ENCODE data around the gene ABTB1.
A peak's percentile ranks its signal among the peaks of the same experiment; 100 is the strongest.

The ABTB1 gene

GRCh38 chr3:127687228-127687737 is 14.5 kb downstream of the ABTB1 start:
- TF ChIP-seq MYC (IDR thresholded peaks at IDR 0.05; ENCODE audit: low read depth, low read length) (no peak), POLR2A (IDR thresholded peaks at IDR 0.05; ENCODE audit: extremely low read depth, insufficient read length) (no peak), CTCF (IDR thresholded peaks at IDR 0.05; ENCODE audit: low read depth, low read length) (no peak), MAX (IDR thresholded peaks at IDR 0.05; ENCODE audit: low read depth, low read length) (no peak)
- H3K4me3 ChIP-seq (ENCODE audit: low read depth, low read length) = no peak overlapping the region
- DNase-seq (ENCODE audit: low read depth) = no peak

GRCh38 chr3:127688022-127688415 is 15.3 kb downstream of the ABTB1 start:
- H3K4me3 ChIP-seq (ENCODE audit: low read depth, low read length) = no peak overlapping the region
- TF ChIP-seq MYC (IDR thresholded peaks at IDR 0.05; ENCODE audit: low read depth, low read length) = no peak
- no peak for DNase-seq (ENCODE audit: low read depth)

GRCh38 chr3:127688416-127689265 is 15.9 kb downstream of the ABTB1 start:
- H3K4me3 ChIP-seq (ENCODE audit: low read depth, low read length) = no peak overlapping the region
- no peak for DNase-seq (ENCODE audit: low read depth)
- TF ChIP-seq MAX (IDR thresholded peaks at IDR 0.05; ENCODE audit: low read depth, low read length) (no peak), POLR2A (IDR thresholded peaks at IDR 0.05; ENCODE audit: extremely low read depth, insufficient read length) (no peak), CTCF (IDR thresholded peaks at IDR 0.05; ENCODE audit: low read depth, low read length) (no peak), MYC (IDR thresholded peaks at IDR 0.05; ENCODE audit: low read depth, low read length) (no peak)

GRCh38 chr3:127689266-127689860 is 16.6 kb downstream of the ABTB1 start:
- no peak overlapping the region for H3K4me3 ChIP-seq (ENCODE audit: low read depth, low read length)
- TF ChIP-seq MYC (IDR thresholded peaks at IDR 0.05; ENCODE audit: low read depth, low read length) (no peak), CTCF (IDR thresholded peaks at IDR 0.05; ENCODE audit: low read depth, low read length) (no peak), POLR2A (IDR thresholded peaks at IDR 0.05; ENCODE audit: extremely low read depth, insufficient read length) (no peak), MAX (IDR thresholded peaks at IDR 0.05; ENCODE audit: low read depth, low read length) (no peak)
- DNase-seq (ENCODE audit: low read depth) = no peak

GRCh38 chr3:127690106-127690505 is 17.4 kb downstream of the ABTB1 start:
- H3K4me3 ChIP-seq (ENCODE audit: low read depth, low read length) = no peak overlapping the region
- TF ChIP-seq POLR2A (IDR thresholded peaks at IDR 0.05; ENCODE audit: extremely low read depth, insufficient read length) (no peak), MAX (IDR thresholded peaks at IDR 0.05; ENCODE audit: low read depth, low read length) (no peak), MYC (IDR thresholded peaks at IDR 0.05; ENCODE audit: low read depth, low read length) (no peak), CTCF (IDR thresholded peaks at IDR 0.05; ENCODE audit: low read depth, low read length) (no peak)
- DNase-seq (ENCODE audit: low read depth) = no peak

- peak; percentile 47 for TF ChIP-seq CTCF (IDR thresholded peaks at IDR 0.05; ENCODE audit: low read depth, low read length)
- no peak for TF ChIP-seq POLR2A (IDR thresholded peaks at IDR 0.05; ENCODE audit: extremely low read depth, insufficient read length)
- DNase-seq (ENCODE audit: low read depth) = peak; percentile 47
- no peak overlapping the region for H3K4me3 ChIP-seq (ENCODE audit: low read depth, low read length)
Measured at GRCh38 chr3:127690823-127691452, 18.2 kb downstream of the ABTB1 start.
